Panc1 (cell line): ENCODE data around the gene KCNJ5. TPM values are rescaled to one million over a fixed set of nuclear protein-coding genes. Genes with fewer than 3 reads are reported as not detected.
A peak's percentile ranks its signal among the peaks of the same experiment; 100 is the strongest.

Source experiments
- ATAC-seq: fragments of 200-7000 bp; cut with Tn5 transposase; 2 replicates; pipeline ENCODE4 v1.9.1; 2020; ENCODE audit warnings: mild to moderate bottlenecking, moderate library complexity
- BruUV-seq: library from RNA; stranded (reverse); fragments of 400-500 nt; replicated peaks from 2 replicates; lab custom pipeline; 2021; lab: Mats Ljungman, UMichigan
- CTCF ChIA-PET: fragments of 300-600 bp; sonication (Branson Sonifier 250); formaldehyde crosslinking; loops from one replicate; lab custom pipeline; 2022; ENCODE audit warnings: antibody characterized with exemption; lab: Charles Lee
- POLR2A ChIA-PET: fragments of 300-600 bp; sonication (Branson Sonifier 250); formaldehyde crosslinking; loops from one replicate; lab custom pipeline; 2022; ENCODE audit warnings: antibody characterized with exemption; lab: Charles Lee
- DNase-seq: peaks from one replicate; pipeline ENCODE4 v3.0.0-alpha.2; 2010; ENCODE audit warnings: low read depth, low spot score
- H3K27ac ChIP-seq: 2 replicates; pipeline ENCODE4 v1.5.1; 2011; ENCODE audit warnings: mild to moderate bottlenecking, low read length, inconsistent platforms
- H3K27me3 ChIP-seq: fragments of 200-500 bp; sonication (Bioruptor generic); 2 replicates; pipeline ENCODE4 v1.6.0; 2014; ENCODE audit warnings: low read length, inconsistent platforms; ENCODE audit not compliant: control insufficient read depth, insufficient read depth
- H3K36me3 ChIP-seq: fragments of 200-500 bp; sonication (Bioruptor generic); 2 replicates; pipeline ENCODE4 v1.5.1; 2014; ENCODE audit warnings: inconsistent platforms, mild to moderate bottlenecking, low read length, moderate library complexity; ENCODE audit not compliant: control insufficient read depth, insufficient read depth
- H3K4me1 ChIP-seq: 2 replicates; pipeline ENCODE4 v1.5.1; 2011; ENCODE audit warnings: inconsistent platforms, mild to moderate bottlenecking, low read length, moderate library complexity; ENCODE audit not compliant: control insufficient read depth, insufficient read depth
- H3K4me3 ChIP-seq, 2 experiments: 2 replicates each; pipeline ENCODE4 v1.5.1; 2011 to 2012; ENCODE audit warnings: low read depth in 2 of 2, low read length in 2 of 2, mild to moderate bottlenecking in 2 of 2, inconsistent platforms in 1 of 2, moderate library complexity in 1 of 2
- H3K9me3 ChIP-seq: fragments of 200-500 bp; sonication (Bioruptor generic); 2 replicates; pipeline ENCODE4 v1.5.1; 2014; ENCODE audit warnings: low read depth, mild to moderate bottlenecking, inconsistent platforms, low read length, moderate library complexity; ENCODE audit not compliant: control insufficient read depth, insufficient read depth
- POLR2AphosphoS5 ChIP-seq: IDR thresholded peaks from 2 replicates; pipeline ENCODE4 v1.6.1; 2012; ENCODE audit warnings: mild to moderate bottlenecking, low read depth, low read length, moderate library complexity
- SIN3A ChIP-seq: IDR thresholded peaks from 2 replicates; pipeline ENCODE4 v1.6.1; 2012; ENCODE audit warnings: low read depth, mild to moderate bottlenecking, low read length, moderate library complexity, borderline replicate concordance; ENCODE audit not compliant: insufficient read depth
- TCF7L2 ChIP-seq: IDR thresholded peaks from 2 replicates; pipeline ENCODE4 v1.6.1; 2011; ENCODE audit warnings: mild to moderate bottlenecking, low read depth, low read length, inconsistent platforms
- in situ Hi-C: cut with HindIII; loops from 2 replicates; pipeline ENCODE4 v1.10.0; 2016; ENCODE audit warnings: low sequenced_read_pairs, low pct_unique_long_range_greater_than_20kb
- intact Hi-C: fragments of 100-400 bp; cut with micrococcal nuclease; formaldehyde crosslinking; loops from one replicate; pipeline ENCODE4 v1.10.0; 2022; ENCODE audit not compliant: unreplicated experiment
- total RNA-seq: library from RNA; stranded (reverse); gene quantifications from one replicate; pipeline ENCODE4 v1.2.1, GENCODE V29; 2021; ENCODE audit not compliant: unreplicated experiment
- TF ChIP-seq, protein P1 (sequence below): fragments of 450-650 bp; IDR thresholded peaks from 2 replicates; pipeline ENCODE4 v1.5.1; 2017; ENCODE audit warnings: mild to moderate bottlenecking
- TF ChIP-seq, protein P2 (sequence below), 2 experiments: IDR thresholded peaks; 2 replicates each; pipeline ENCODE4 v1.6.1; 2011 to 2012; ENCODE audit warnings: low read depth in 2 of 2, control low read depth in 1 of 2, low read length in 1 of 2, mild to moderate bottlenecking in 1 of 2, moderate library complexity in 1 of 2; ENCODE audit not compliant: insufficient read depth in 1 of 2

Gene KCNJ5
- total RNA-seq, 1 experiment from 2014 or later, result 0.28 TPM

DNA sequence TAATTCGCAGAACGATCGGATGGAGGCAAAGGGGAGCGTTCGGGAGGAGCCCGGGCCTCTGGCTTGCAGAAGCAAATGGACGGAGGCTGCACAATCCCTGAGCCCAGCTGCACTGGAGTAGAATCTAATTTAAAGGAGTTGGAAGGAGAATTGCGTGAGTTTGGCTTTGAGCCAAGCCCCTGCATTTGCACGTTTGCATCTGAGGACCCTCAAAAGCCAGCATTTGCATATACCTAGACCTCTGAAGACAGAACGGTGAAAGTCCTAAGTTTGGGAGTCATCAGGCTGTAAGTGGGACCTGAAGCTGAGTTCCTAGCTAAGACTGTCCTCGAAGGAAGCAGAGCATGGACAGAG lies 35.9 kb downstream of the KCNJ5 start:
- H3K9me3 ChIP-seq, result no peaks in the 10 kb centered on the region
- H3K4me3 ChIP-seq, result no peak overlapping the region
- ChIA-PET CTCF (no interaction called here), POLR2A (no interaction called here)
- in situ Hi-C loops, result no loop called here
- TF ChIP-seq, protein P1, sequence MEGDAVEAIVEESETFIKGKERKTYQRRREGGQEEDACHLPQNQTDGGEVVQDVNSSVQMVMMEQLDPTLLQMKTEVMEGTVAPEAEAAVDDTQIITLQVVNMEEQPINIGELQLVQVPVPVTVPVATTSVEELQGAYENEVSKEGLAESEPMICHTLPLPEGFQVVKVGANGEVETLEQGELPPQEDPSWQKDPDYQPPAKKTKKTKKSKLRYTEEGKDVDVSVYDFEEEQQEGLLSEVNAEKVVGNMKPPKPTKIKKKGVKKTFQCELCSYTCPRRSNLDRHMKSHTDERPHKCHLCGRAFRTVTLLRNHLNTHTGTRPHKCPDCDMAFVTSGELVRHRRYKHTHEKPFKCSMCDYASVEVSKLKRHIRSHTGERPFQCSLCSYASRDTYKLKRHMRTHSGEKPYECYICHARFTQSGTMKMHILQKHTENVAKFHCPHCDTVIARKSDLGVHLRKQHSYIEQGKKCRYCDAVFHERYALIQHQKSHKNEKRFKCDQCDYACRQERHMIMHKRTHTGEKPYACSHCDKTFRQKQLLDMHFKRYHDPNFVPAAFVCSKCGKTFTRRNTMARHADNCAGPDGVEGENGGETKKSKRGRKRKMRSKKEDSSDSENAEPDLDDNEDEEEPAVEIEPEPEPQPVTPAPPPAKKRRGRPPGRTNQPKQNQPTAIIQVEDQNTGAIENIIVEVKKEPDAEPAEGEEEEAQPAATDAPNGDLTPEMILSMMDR, result no peak
- TF ChIP-seq TCF7L2 (no peak), POLR2AphosphoS5 (no peak), SIN3A (no peak)
- TF ChIP-seq, protein P2, sequence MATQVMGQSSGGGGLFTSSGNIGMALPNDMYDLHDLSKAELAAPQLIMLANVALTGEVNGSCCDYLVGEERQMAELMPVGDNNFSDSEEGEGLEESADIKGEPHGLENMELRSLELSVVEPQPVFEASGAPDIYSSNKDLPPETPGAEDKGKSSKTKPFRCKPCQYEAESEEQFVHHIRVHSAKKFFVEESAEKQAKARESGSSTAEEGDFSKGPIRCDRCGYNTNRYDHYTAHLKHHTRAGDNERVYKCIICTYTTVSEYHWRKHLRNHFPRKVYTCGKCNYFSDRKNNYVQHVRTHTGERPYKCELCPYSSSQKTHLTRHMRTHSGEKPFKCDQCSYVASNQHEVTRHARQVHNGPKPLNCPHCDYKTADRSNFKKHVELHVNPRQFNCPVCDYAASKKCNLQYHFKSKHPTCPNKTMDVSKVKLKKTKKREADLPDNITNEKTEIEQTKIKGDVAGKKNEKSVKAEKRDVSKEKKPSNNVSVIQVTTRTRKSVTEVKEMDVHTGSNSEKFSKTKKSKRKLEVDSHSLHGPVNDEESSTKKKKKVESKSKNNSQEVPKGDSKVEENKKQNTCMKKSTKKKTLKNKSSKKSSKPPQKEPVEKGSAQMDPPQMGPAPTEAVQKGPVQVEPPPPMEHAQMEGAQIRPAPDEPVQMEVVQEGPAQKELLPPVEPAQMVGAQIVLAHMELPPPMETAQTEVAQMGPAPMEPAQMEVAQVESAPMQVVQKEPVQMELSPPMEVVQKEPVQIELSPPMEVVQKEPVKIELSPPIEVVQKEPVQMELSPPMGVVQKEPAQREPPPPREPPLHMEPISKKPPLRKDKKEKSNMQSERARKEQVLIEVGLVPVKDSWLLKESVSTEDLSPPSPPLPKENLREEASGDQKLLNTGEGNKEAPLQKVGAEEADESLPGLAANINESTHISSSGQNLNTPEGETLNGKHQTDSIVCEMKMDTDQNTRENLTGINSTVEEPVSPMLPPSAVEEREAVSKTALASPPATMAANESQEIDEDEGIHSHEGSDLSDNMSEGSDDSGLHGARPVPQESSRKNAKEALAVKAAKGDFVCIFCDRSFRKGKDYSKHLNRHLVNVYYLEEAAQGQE (IDR thresholded peaks at IDR 0.05; ENCODE audit: insufficient read depth in 1 of 2, low read depth in 2 of 2, low read length in 1 of 2), result no peak
- ATAC-seq (peak; percentile 64), DNase-seq (no peak)
- H3K27ac ChIP-seq, result no peak overlapping the region
- no peaks in the 10 kb centered on the region for H3K36me3 ChIP-seq
- 0 out of 2 replicates have a peak, but pooled peaks cover 6% of the 10 kb centered on the region for H3K27me3 ChIP-seq
- BruUV-seq, result no TSS peak
- intact Hi-C loops, result no loop called here
- H3K4me1 ChIP-seq, result no peaks in the 10 kb centered on the region

DNA sequence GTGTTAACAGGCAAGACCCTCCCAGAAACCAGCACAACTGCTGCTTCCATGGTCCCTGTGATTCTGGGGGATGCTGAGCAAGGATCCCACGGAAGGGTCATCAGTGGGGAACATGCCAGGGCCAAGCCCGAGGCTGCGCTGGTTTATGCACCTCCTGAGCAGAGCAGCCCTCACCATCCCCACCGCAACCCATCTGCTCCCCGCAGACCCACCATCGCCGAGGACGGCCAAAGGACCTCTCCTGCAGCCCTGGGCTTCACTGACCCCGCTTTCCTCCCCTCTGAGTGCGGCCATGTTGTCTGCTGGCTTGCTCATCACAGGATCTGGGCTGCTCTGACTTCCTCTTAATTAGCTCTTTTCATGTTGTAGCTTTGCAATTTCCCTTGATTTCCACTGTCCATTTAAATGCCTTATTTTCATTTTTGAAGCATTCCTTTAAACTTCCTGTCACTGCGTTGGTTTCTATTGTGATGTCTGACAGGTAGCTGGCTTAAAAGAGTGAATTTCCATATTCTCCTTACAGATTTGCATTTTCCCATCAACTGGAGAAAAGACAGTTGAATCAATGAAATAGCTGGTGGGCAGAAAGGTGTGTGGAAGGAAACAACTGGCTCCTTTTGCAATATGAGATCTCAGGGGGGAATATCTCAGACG lies 36.7 kb downstream of the KCNJ5 start:
- ATAC-seq, result no peak
- ChIA-PET CTCF (interaction anchor here (2.1 kb wide), 1 partner anchor 43 kb away, joined by 9 read pairs; no protein-coding TSS in a partner anchor), POLR2A (no interaction called here)
- Histone ChIP-seq H3K27me3 (0 out of 2 replicates have a peak, but pooled peaks cover 6% of the 10 kb centered on the region), H3K27ac (no peak overlapping the region), H3K4me1 (no peaks in the 10 kb centered on the region), H3K36me3 (no peaks in the 10 kb centered on the region), H3K9me3 (no peaks in the 10 kb centered on the region), H3K4me3 (no peak overlapping the region)
- DNase-seq, result no peak
- in situ Hi-C loops (no loop called here), intact Hi-C loops (no loop called here)
- TF ChIP-seq, protein P1, result no peak
- TF ChIP-seq POLR2AphosphoS5 (no peak), SIN3A (no peak), TCF7L2 (no peak)
- TF ChIP-seq, protein P2 (IDR thresholded peaks at IDR 0.05; ENCODE audit: insufficient read depth in 1 of 2, low read depth in 2 of 2, low read length in 1 of 2), result no peak
- BruUV-seq, result no TSS peak
